ENCODE data around the gene DDRGK1. TPM values are rescaled to one million over a fixed set of nuclear protein-coding genes. Genes with fewer than 3 reads are reported as not detected.

The DDRGK1 gene
- total and polyA plus RNA-seq, 7 experiments from 2014 or later, result 39.4 to 60.3 (median 46.6) TPM

GRCh38 chr20:3171391-3172125 is 32.9 kb downstream of the DDRGK1 start:
- Histone ChIP-seq H3K27ac (ENCODE audit: low read depth, low read length) (no peak overlapping the region), H3K36me3 (ENCODE audit: control insufficient read depth in 2 of 3, insufficient read depth in 3 of 3, low read length in 3 of 3) (no peaks in the 10 kb centered on the region), H3K9me3 (ENCODE audit: control insufficient read depth in 2 of 3, low read length in 3 of 3) (no peaks in the 10 kb centered on the region), H3K27me3 (ENCODE audit: control insufficient read depth in 2 of 2, insufficient read depth in 2 of 2, low read length in 2 of 2) (peaks cover 0 to 5% of the 10 kb centered on the region in 2 donors), H3K4me1 (ENCODE audit: control insufficient read depth in 2 of 2, insufficient read depth in 2 of 2, low read length in 2 of 2) (peaks cover 4 to 17% of the 10 kb centered on the region in 2 donors), H3K4me3 (ENCODE audit: low read length) (no peak overlapping the region)
- DNase-seq (no peak), ATAC-seq (no peak)
- peak overlapping the region in 9 of 10 donors; percentile 7 to 92 (median 80) for H3K4me3 Mint-ChIP-seq
- H3K4me1 Mint-ChIP-seq, result peaks cover 15 to 42% (median 32%) of the 10 kb centered on the region in 7 donors
- intact Hi-C loops (cut with micrococcal nuclease), result loop anchor here (5.0 kb wide), 3 partner anchors 99 to 699 kb away; partner anchors contain the start of genes OXT (in 1 of the 2) and SNRPB (in 1 of the 2)
- ChIA-PET POLR2A (interaction anchor here (1.0 to 7.5 kb wide), 5 partner anchors 11 to 52 kb away, joined by 3 to 72 read pairs (median 3); partner anchors contain the start of genes DDRGK1, FASTKD5, ITPA and UBOX5), CTCF (interaction anchor here (0.5 to 2.1 kb wide), 5 partner anchors 12 to 103 kb away, joined by 3 to 8 read pairs (median 3); partner anchors contain the start of genes FASTKD5 and UBOX5)
- peak overlapping the region in 6 of 9 donors; percentile 26 to 85 (median 60) for H3K27ac Mint-ChIP-seq
- H3K27me3 Mint-ChIP-seq, result peaks cover 0 to 75% (median 21%) of the 10 kb centered on the region in 5 donors
- peaks cover 0 to 4% (median 0%) of the 10 kb centered on the region in 5 donors for H3K36me3 Mint-ChIP-seq
- no peaks in the 10 kb centered on the region for H3K9me3 Mint-ChIP-seq

- DNase-seq, result peak in 1 of 9 donors; percentile 16
- H3K9me3 ChIP-seq (ENCODE audit: control insufficient read depth in 2 of 3, low read length in 3 of 3), result no peaks in the 10 kb centered on the region
- no peaks in the 10 kb centered on the region for H3K36me3 ChIP-seq (ENCODE audit: control insufficient read depth in 2 of 3, insufficient read depth in 3 of 3, low read length in 3 of 3)
- intact Hi-C loops (cut with micrococcal nuclease), result no loop called here
- POLR2A ChIA-PET, result interaction anchor here (1.0 to 7.5 kb wide), 2 partner anchors 9 to 16 kb away, joined by 3 to 72 read pairs; partner anchors contain the start of genes FASTKD5 and UBOX5
- Mint-ChIP-seq H3K4me1 (peaks cover 8 to 26% (median 18%) of the 10 kb centered on the region in 7 donors), H3K4me3 (peak overlapping the region in 8 of 10 donors; percentile 29 to 70 (median 54)), H3K27me3 (peaks cover 0 to 57% (median 11%) of the 10 kb centered on the region in 5 donors), H3K9me3 (no peaks in the 10 kb centered on the region), H3K27ac (peak overlapping the region in 4 of 9 donors; percentile 14 to 80 (median 46)), H3K36me3 (peaks cover 0 to 4% (median 0%) of the 10 kb centered on the region in 5 donors)
- peaks cover 4 to 12% of the 10 kb centered on the region in 2 donors for H3K4me1 ChIP-seq (ENCODE audit: control insufficient read depth in 2 of 2, insufficient read depth in 2 of 2, low read length in 2 of 2)
- H3K27ac ChIP-seq (ENCODE audit: low read depth, low read length), result no peak overlapping the region
- no peaks in the 10 kb centered on the region for H3K27me3 ChIP-seq (ENCODE audit: control insufficient read depth in 2 of 2, insufficient read depth in 2 of 2, low read length in 2 of 2)
- H3K4me3 ChIP-seq (ENCODE audit: low read length), result no peak overlapping the region
- ATAC-seq, result no peak
- CTCF ChIA-PET, result interaction anchor here (0.7 to 1.0 kb wide), 2 partner anchors 9 to 12 kb away, joined by 3 read pairs; no protein-coding TSS in a partner anchor
These were observed 35.5 kb downstream of the DDRGK1 start for GRCh38 chr20:3168829-3169590.

- Mint-ChIP-seq H3K4me3 (peak overlapping the region in 9 of 10 donors; percentile 29 to 78 (median 57)), H3K27ac (peak overlapping the region in 4 of 9 donors; percentile 14 to 48 (median 46)), H3K4me1 (peaks cover 8 to 26% (median 18%) of the 10 kb centered on the region in 7 donors), H3K36me3 (peaks cover 0 to 4% (median 0%) of the 10 kb centered on the region in 5 donors), H3K9me3 (no peaks in the 10 kb centered on the region), H3K27me3 (peaks cover 0 to 56% (median 11%) of the 10 kb centered on the region in 5 donors)
- no peaks in the 10 kb centered on the region for H3K27me3 ChIP-seq (ENCODE audit: control insufficient read depth in 2 of 2, insufficient read depth in 2 of 2, low read length in 2 of 2)
- H3K4me3 ChIP-seq (ENCODE audit: low read length), result no peak overlapping the region
- no peaks in the 10 kb centered on the region for H3K36me3 ChIP-seq (ENCODE audit: control insufficient read depth in 2 of 3, insufficient read depth in 3 of 3, low read length in 3 of 3)
- peaks cover 4 to 9% of the 10 kb centered on the region in 2 donors for H3K4me1 ChIP-seq (ENCODE audit: control insufficient read depth in 2 of 2, insufficient read depth in 2 of 2, low read length in 2 of 2)
- ChIA-PET POLR2A (interaction anchor here (1.0 to 7.5 kb wide), 4 partner anchors 8 to 115 kb away, joined by 3 to 72 read pairs (median 3); partner anchors contain the start of genes FASTKD5 and UBOX5), CTCF (interaction anchor here (1.0 kb wide), 1 partner anchor 11 kb away, joined by 3 read pairs; no protein-coding TSS in a partner anchor)
- peak in 2 of 9 donors; percentile 22 to 27 for DNase-seq
- intact Hi-C loops (cut with micrococcal nuclease), result no loop called here
- H3K27ac ChIP-seq (ENCODE audit: low read depth, low read length), result no peak overlapping the region
- H3K9me3 ChIP-seq (ENCODE audit: control insufficient read depth in 2 of 3, low read length in 3 of 3), result no peaks in the 10 kb centered on the region
- ATAC-seq, result no peak
These were observed 36.2 kb downstream of the DDRGK1 start for GRCh38 chr20:3168079-3168828.

GRCh38 chr20:3167738-3168078 is 36.8 kb downstream of the DDRGK1 start:
- no peak overlapping the region for H3K4me3 ChIP-seq (ENCODE audit: low read length)
- Mint-ChIP-seq H3K9me3 (no peaks in the 10 kb centered on the region), H3K27ac (no peak overlapping the region), H3K36me3 (peaks cover 0 to 4% (median 0%) of the 10 kb centered on the region in 5 donors), H3K4me3 (peak overlapping the region in 8 of 10 donors; percentile 21 to 63 (median 38)), H3K27me3 (peaks cover 0 to 55% (median 11%) of the 10 kb centered on the region in 5 donors), H3K4me1 (peaks cover 7 to 26% (median 18%) of the 10 kb centered on the region in 7 donors)
- POLR2A ChIA-PET, result interaction anchor here (0.6 to 7.5 kb wide), 5 partner anchors 8 to 439 kb away, joined by 3 to 72 read pairs (median 3); partner anchors contain the start of genes FASTKD5 and UBOX5
- intact Hi-C loops (cut with micrococcal nuclease), result no loop called here
- ATAC-seq (no peak), DNase-seq (peak in 1 of 9 donors; percentile 19)
- H3K4me1 ChIP-seq (ENCODE audit: control insufficient read depth in 2 of 2, insufficient read depth in 2 of 2, low read length in 2 of 2), result peaks cover 4 to 8% of the 10 kb centered on the region in 2 donors
- H3K9me3 ChIP-seq (ENCODE audit: control insufficient read depth in 2 of 3, low read length in 3 of 3), result no peaks in the 10 kb centered on the region
- no peaks in the 10 kb centered on the region for H3K36me3 ChIP-seq (ENCODE audit: control insufficient read depth in 2 of 3, insufficient read depth in 3 of 3, low read length in 3 of 3)
- H3K27ac ChIP-seq (ENCODE audit: low read depth, low read length), result no peak overlapping the region
- no peaks in the 10 kb centered on the region for H3K27me3 ChIP-seq (ENCODE audit: control insufficient read depth in 2 of 2, insufficient read depth in 2 of 2, low read length in 2 of 2)
- CTCF ChIA-PET, result interaction anchor here (0.9 kb wide), 1 partner anchor 10 kb away, joined by 5 read pairs; no protein-coding TSS in a partner anchor

- Mint-ChIP-seq H3K4me3 (peak overlapping the region in 1 of 10 donors; percentile 43), H3K4me1 (peaks cover 0 to 19% (median 12%) of the 10 kb centered on the region in 7 donors), H3K9me3 (no peaks in the 10 kb centered on the region), H3K36me3 (peaks cover 0 to 4% (median 0%) of the 10 kb centered on the region in 5 donors), H3K27ac (no peak overlapping the region), H3K27me3 (peaks cover 0 to 47% (median 11%) of the 10 kb centered on the region in 5 donors)
- no peaks in the 10 kb centered on the region for H3K9me3 ChIP-seq (ENCODE audit: control insufficient read depth in 2 of 3, low read length in 3 of 3)
- DNase-seq (no peak), ATAC-seq (no peak)
- no peaks in the 10 kb centered on the region for H3K27me3 ChIP-seq (ENCODE audit: control insufficient read depth in 2 of 2, insufficient read depth in 2 of 2, low read length in 2 of 2)
- H3K4me1 ChIP-seq (ENCODE audit: control insufficient read depth in 2 of 2, insufficient read depth in 2 of 2, low read length in 2 of 2), result peaks cover 0 to 3% of the 10 kb centered on the region in 2 donors
- H3K4me3 ChIP-seq (ENCODE audit: low read length), result no peak overlapping the region
- H3K27ac ChIP-seq (ENCODE audit: low read depth, low read length), result no peak overlapping the region
- no peaks in the 10 kb centered on the region for H3K36me3 ChIP-seq (ENCODE audit: control insufficient read depth in 2 of 3, insufficient read depth in 3 of 3, low read length in 3 of 3)
- POLR2A ChIA-PET, result interaction anchor here (0.6 to 7.5 kb wide), 4 partner anchors 7 to 438 kb away, joined by 3 to 72 read pairs (median 4); partner anchors contain the start of genes FASTKD5 and UBOX5
- CTCF ChIA-PET, result interaction anchor here (0.9 kb wide), 1 partner anchor 10 kb away, joined by 5 read pairs; no protein-coding TSS in a partner anchor
- intact Hi-C loops (cut with micrococcal nuclease), result no loop called here
These were observed 37.6 kb downstream of the DDRGK1 start for GRCh38 chr20:3166913-3167342.

All from naive thymus-derived CD4-positive, alpha-beta T cell (primary cell).